IMR-90 (cell line): ENCODE results near the gene PTGER2. TPM values are rescaled to one million over a fixed set of nuclear protein-coding genes. Genes with fewer than 3 reads are reported as not detected.

Source experiments
- ATAC-seq: fragments of 200-7000 bp; cut with Tn5 transposase; 2 replicates; pipeline ENCODE4 v1.9.1; 2020; ENCODE audit warnings: low read depth, mild to moderate bottlenecking, moderate library complexity
- BruUV-seq: library from RNA; stranded (reverse); fragments of 400-500 nt; replicated peaks from 2 replicates; lab custom pipeline; 2021; lab: Mats Ljungman, UMichigan
- CTCF ChIA-PET: fragments of 300-600 bp; formaldehyde crosslinking; extraction: SDS; loops from one replicate; lab custom pipeline; 2021; ENCODE audit warnings: antibody characterized with exemption; lab: Yijun Ruan, JAX
- POLR2A ChIA-PET: fragments of 300-600 bp; sonication (Branson Sonifier 250); formaldehyde crosslinking; loops from one replicate; lab custom pipeline; 2022; ENCODE audit warnings: antibody characterized with exemption; ENCODE audit not compliant: unreplicated experiment; lab: Charles Lee
- DNase-seq: peaks from one replicate; pipeline ENCODE4 v3.0.0; 2013
- H2AFZ ChIP-seq: replicated peaks from 2 replicates; pipeline ENCODE3; 2013; ENCODE audit warnings: low read length, mild to moderate bottlenecking; ENCODE audit not compliant: poor library complexity
- H2AK5ac ChIP-seq: 2 replicates; pipeline ENCODE4 v1.6.1; 2013; ENCODE audit warnings: low read depth, low read length, inconsistent platforms
- H2AK9ac ChIP-seq: replicated peaks from 2 replicates; pipeline ENCODE3; 2013; ENCODE audit warnings: mild to moderate bottlenecking, low read depth, low read length, moderate library complexity; ENCODE audit not compliant: poor library complexity
- H2BK120ac ChIP-seq: 2 replicates; pipeline ENCODE4 v1.6.1; 2013; ENCODE audit warnings: low read depth, low read length, inconsistent platforms
- H2BK15ac ChIP-seq: 3 replicates; pipeline ENCODE4 v1.6.1; 2013; ENCODE audit warnings: low read depth, low read length, inconsistent platforms
- H2BK20ac ChIP-seq: 2 replicates; pipeline ENCODE4 v1.6.1; 2013; ENCODE audit warnings: low read depth, mild to moderate bottlenecking, inconsistent platforms, low read length, moderate library complexity
- H2BK5ac ChIP-seq: 2 replicates; pipeline ENCODE4 v1.6.1; 2013; ENCODE audit warnings: mild to moderate bottlenecking, low read depth, low read length, inconsistent platforms; ENCODE audit not compliant: poor library complexity, severe bottlenecking
- H3K14ac ChIP-seq: replicated peaks from 2 replicates; pipeline ENCODE4 v1.6.1; 2013; ENCODE audit warnings: low read depth, low read length, inconsistent platforms
- H3K18ac ChIP-seq: 2 replicates; pipeline ENCODE4 v1.6.1; 2013; ENCODE audit warnings: low read depth, low read length, control low read depth
- H3K23ac ChIP-seq: 2 replicates; pipeline ENCODE4 v1.6.1; 2013; ENCODE audit warnings: low read depth, low read length, inconsistent platforms
- H3K27ac ChIP-seq: 2 replicates; pipeline ENCODE4 v1.5.1; 2013; ENCODE audit warnings: mild to moderate bottlenecking, control low read depth, low read length; ENCODE audit not compliant: insufficient read depth
- H3K27me3 ChIP-seq: 2 replicates; pipeline ENCODE4 v1.6.1; 2013; ENCODE audit warnings: low read length; ENCODE audit not compliant: control insufficient read depth, insufficient read depth
- H3K36me3 ChIP-seq: 2 replicates; pipeline ENCODE4 v1.6.1; 2013; ENCODE audit warnings: low read length, mixed read lengths; ENCODE audit not compliant: control insufficient read depth, insufficient read depth
- H3K4ac ChIP-seq: 2 replicates; pipeline ENCODE4 v1.6.1; 2013; ENCODE audit warnings: low read depth, low read length, inconsistent platforms
- H3K4me1 ChIP-seq: 2 replicates; pipeline ENCODE4 v1.6.1; 2013; ENCODE audit warnings: low read length, mixed read lengths; ENCODE audit not compliant: control insufficient read depth, insufficient read depth
- H3K4me2 ChIP-seq: 2 replicates; pipeline ENCODE4 v1.6.1; 2013; ENCODE audit warnings: low read depth, mild to moderate bottlenecking, control low read depth, low read length, moderate library complexity
- H3K4me3 ChIP-seq: 2 replicates; pipeline ENCODE4 v1.5.1; 2013; ENCODE audit warnings: low read depth, mild to moderate bottlenecking, control low read depth, low read length, moderate library complexity; ENCODE audit not compliant: insufficient read depth
- H3K56ac ChIP-seq: 2 replicates; pipeline ENCODE4 v1.6.1; 2013; ENCODE audit warnings: low read length, inconsistent platforms; ENCODE audit not compliant: insufficient read depth; ENCODE audit errors: extremely low read depth
- H3K79me1 ChIP-seq, 2 experiments: 2 replicates each; pipeline ENCODE4 v1.6.1; 2013; ENCODE audit warnings: low read length in 2 of 2, inconsistent platforms in 1 of 2, low read depth in 1 of 2
- H3K9ac ChIP-seq: 2 replicates; pipeline ENCODE4 v1.6.1; 2013; ENCODE audit warnings: low read depth, low read length, control low read depth
- H3K9me1 ChIP-seq: 2 replicates; pipeline ENCODE4 v1.6.1; 2013; ENCODE audit warnings: low read length, inconsistent platforms; ENCODE audit not compliant: insufficient read depth
- H3K9me3 ChIP-seq: 2 replicates; pipeline ENCODE4 v1.6.1; 2013; ENCODE audit warnings: low read length; ENCODE audit not compliant: control insufficient read depth, insufficient read depth
- H4K20me1 ChIP-seq: 2 replicates; pipeline ENCODE4 v1.6.1; 2013; ENCODE audit warnings: low read length, inconsistent platforms; ENCODE audit not compliant: insufficient read depth
- H4K5ac ChIP-seq: 2 replicates; pipeline ENCODE4 v1.6.1; 2013; ENCODE audit warnings: mild to moderate bottlenecking, low read depth, low read length, control low read depth
- H4K8ac ChIP-seq, 2 experiments: 2 replicates each; pipeline ENCODE4 v1.6.1; 2013; ENCODE audit warnings: low read depth in 2 of 2, low read length in 2 of 2, control low read depth in 1 of 2, inconsistent platforms in 1 of 2
- H4K91ac ChIP-seq: 2 replicates; pipeline ENCODE4 v1.6.1; 2013; ENCODE audit warnings: low read depth, low read length, inconsistent platforms; ENCODE audit not compliant: insufficient read depth
- CHD1 ChIP-seq: IDR thresholded peaks from 2 replicates; pipeline ENCODE4 v1.6.1; 2012; ENCODE audit warnings: low read depth, low read length, improper control_type of control experiment
- WGBS, 2 experiments: methylation state at CpG; one replicate each; pipeline versions ENCODE4 v1.1.5 to v1.1.7; 2013; ENCODE audit warnings: missing lambda C conversion rate in 2 of 2; ENCODE audit not compliant: insufficient read length in 1 of 2; ENCODE audit errors: extremely low coverage in 2 of 2; 5-methylcytosine and 5-hydroxymethylcytosine counted together
- dilution Hi-C: fragments of 300-500 bp; cut with HindIII; formaldehyde crosslinking; loops from one replicate; pipeline ENCODE4 v1.14.3; 2018; ENCODE audit warnings: low sequenced_read_pairs; ENCODE audit not compliant: unreplicated experiment
- in situ Hi-C: fragments of 300-500 bp; cut with MboI; formaldehyde crosslinking; loops from 3 replicates; pipeline ENCODE4 v1.14.3; 2019; ENCODE audit warnings: low sequenced_read_pairs, inconsistent platforms, mixed read lengths
- intact Hi-C: fragments of 100-400 bp; cut with micrococcal nuclease; formaldehyde crosslinking; loops from 2 replicates; pipeline ENCODE4 v1.10.0; 2022
- polyA plus RNA-seq, 3 experiments: library from polyadenylated mRNA; depleted of rRNA; stranded (reverse); fragments of >200 nt; gene quantifications; 2 replicates each; pipeline ENCODE4 v1.2.3, GENCODE V29; 2012; ENCODE audit warnings: low replicate concordance in 1 of 3
- total RNA-seq: library from RNA; depleted of rRNA; stranded (reverse); fragments of >200 nt; gene quantifications from 2 replicates; pipeline ENCODE4 v1.2.3, GENCODE V29; 2012

PTGER2 gene
- total and polyA plus RNA-seq, 2 of the 4 experiments (the other 2 are of a cell fraction) = 24.7 to 58.5 TPM

- Histone ChIP-seq H2BK20ac (peak overlapping the region; percentile 90), H2AK5ac (peak overlapping the region; percentile 79; the same call in 1 of the 2 replicates), H3K9me1 (peaks cover 6% of the 10 kb centered on the region; the same call in 1 of the 2 replicates), H3K27me3 (no peaks in the 10 kb centered on the region), H2BK15ac (peak overlapping the region; percentile 81; the same call in 2 of the 3 replicates), H3K14ac (peak overlapping the region; percentile 75), H3K18ac (peak overlapping the region; percentile 7; the same call in 1 of the 2 replicates), H4K5ac (peak overlapping the region; percentile 0; the same call in 1 of the 2 replicates), H4K8ac (peak overlapping the region in 1 of 2 experiments; percentile 43; a peak in 1 of 4 replicates), H3K9ac (no peak overlapping the region), H2AK9ac (no peak overlapping the region), H3K79me1 (no peaks in the 10 kb centered on the region), H2BK5ac (peak overlapping the region; percentile 49), H4K20me1 (no peaks in the 10 kb centered on the region), H3K4me3 (no peak overlapping the region), H2BK120ac (peak overlapping the region; percentile 72), H3K27ac (no peak overlapping the region), H3K36me3 (no peaks in the 10 kb centered on the region), H4K91ac (peak overlapping the region; percentile 75), H2AFZ (no peak overlapping the region), H3K4me1 (peaks cover 8% of the 10 kb centered on the region), H3K4me2 (no peak overlapping the region), H3K56ac (no peak overlapping the region), H3K23ac (0 out of 2 replicates have a peak overlapping the region, but pooled peaks have one; percentile 27), H3K4ac (peak overlapping the region; percentile 48), H3K9me3 (no peaks in the 10 kb centered on the region)
- BruUV-seq = no TSS peak
- no peak for ATAC-seq
- WGBS, 2 experiments = no CpG with 5 or more reads among the region's 1 CpG
- ChIA-PET POLR2A (no interaction called here), CTCF (no interaction called here)
- no peak for TF ChIP-seq CHD1
- no peak for DNase-seq
- intact Hi-C loops = no loop called here
- dilution Hi-C loops = no loop called here
- in situ Hi-C loops = no loop called here
Measured at GRCh38 chr14:52339262-52339661, 25.1 kb downstream of the PTGER2 start.
